Naive thymus-derived CD4-positive, alpha-beta T cell (primary cell): ENCODE data around the gene LIMS1. TPM values are rescaled to one million over a fixed set of nuclear protein-coding genes. Genes with fewer than 3 reads are reported as not detected.
"Not testable (repeated sequence)": the region's sequence is repeated elsewhere in the genome, so short reads cannot be mapped to it uniquely, and the experiment has no call there.

ENCODE experiments used
- ATAC-seq: fragments of 150-1000 bp; cut with Tn5 transposase; 2 replicates; pipeline ENCODE4 v1.10.0; 2021; ENCODE audit warnings: mild to moderate bottlenecking, moderate library complexity
- CTCF ChIA-PET: fragments of 350-600 bp; sonication (Branson Sonifier 250); formaldehyde crosslinking; loops from one replicate; lab custom pipeline; 2021; ENCODE audit warnings: antibody characterized with exemption; lab: Charles Lee
- POLR2A ChIA-PET: fragments of 350-600 bp; sonication (Branson Sonifier 250); formaldehyde crosslinking; loops from one replicate; lab custom pipeline; 2021; ENCODE audit warnings: antibody characterized with exemption, inconsistent platforms; lab: Charles Lee
- DNase-seq, 9 donors: peaks; one replicate each; pipeline versions ENCODE4 v3.0.0 to v3.0.0-alpha.2; 2020 to 2022; ENCODE audit warnings: mixed read lengths in 1 of 9
- H3K27ac ChIP-seq: one replicate; pipeline ENCODE4 v1.7.0; 2013; ENCODE audit warnings: mild to moderate bottlenecking, low read depth, low read length, moderate library complexity
- H3K27me3 ChIP-seq, 2 donors: one replicate each; pipeline ENCODE4 v1.7.0; 2013; ENCODE audit warnings: low read length in 2 of 2, mild to moderate bottlenecking in 2 of 2, moderate library complexity in 2 of 2; ENCODE audit not compliant: control insufficient read depth in 2 of 2, insufficient read depth in 2 of 2
- H3K36me3 ChIP-seq, 3 experiments: 1 replicate in 2 of 3; 2 replicates in 1 of 3; pipeline ENCODE4 v1.7.0; 2013; ENCODE audit warnings: low read length in 3 of 3, mild to moderate bottlenecking in 3 of 3, moderate library complexity in 1 of 3; ENCODE audit not compliant: insufficient read depth in 3 of 3, control insufficient read depth in 2 of 3
- H3K4me1 ChIP-seq, 2 donors: one replicate each; pipeline ENCODE4 v1.7.0; 2013; ENCODE audit warnings: low read length in 2 of 2, mild to moderate bottlenecking in 2 of 2, moderate library complexity in 1 of 2; ENCODE audit not compliant: control insufficient read depth in 2 of 2, insufficient read depth in 2 of 2
- H3K4me3 ChIP-seq: 2 replicates; pipeline ENCODE4 v1.7.0; 2013; ENCODE audit warnings: mild to moderate bottlenecking, low read length
- H3K9me3 ChIP-seq, 3 experiments: 1 replicate in 2 of 3; 2 replicates in 1 of 3; pipeline ENCODE4 v1.7.0; 2013; ENCODE audit warnings: low read length in 3 of 3; ENCODE audit not compliant: control insufficient read depth in 2 of 3
- H3K27ac Mint-ChIP-seq, 9 donors: one replicate each; pipeline ENCODE4 v1.8.0; 2020 to 2022; ENCODE audit warnings: mixed read lengths in 9 of 9, mild to moderate bottlenecking in 8 of 9, moderate library complexity in 5 of 9, inconsistent platforms in 2 of 9
- H3K27me3 Mint-ChIP-seq, 5 donors: one replicate each; pipeline ENCODE4 v1.8.0; 2021 to 2022; ENCODE audit warnings: mixed read lengths in 5 of 5, mild to moderate bottlenecking in 1 of 5
- H3K36me3 Mint-ChIP-seq, 5 donors: one replicate each; pipeline ENCODE4 v1.8.0; 2020 to 2022; ENCODE audit warnings: mixed read lengths in 5 of 5, mild to moderate bottlenecking in 3 of 5, inconsistent platforms in 1 of 5
- H3K4me1 Mint-ChIP-seq, 7 donors: one replicate each; pipeline ENCODE4 v1.8.0; 2020 to 2022; ENCODE audit warnings: mixed read lengths in 7 of 7, mild to moderate bottlenecking in 3 of 7, inconsistent platforms in 1 of 7
- H3K4me3 Mint-ChIP-seq, 10 donors: one replicate each; pipeline ENCODE4 v1.8.0; 2020 to 2022; ENCODE audit warnings: mild to moderate bottlenecking in 10 of 10, mixed read lengths in 10 of 10, moderate library complexity in 6 of 10, inconsistent platforms in 2 of 10
- H3K9me3 Mint-ChIP-seq, 11 donors: one replicate each; pipeline ENCODE4 v1.8.0; 2020 to 2022; ENCODE audit warnings: mixed read lengths in 11 of 11, mild to moderate bottlenecking in 4 of 11, inconsistent platforms in 1 of 11, moderate library complexity in 1 of 11
- intact Hi-C, 2 donors: fragments of 100-400 bp; cut with micrococcal nuclease; formaldehyde crosslinking; loops; one replicate each; pipeline ENCODE4 v1.15.1; 2023
- polyA plus RNA-seq, 2 donors: library from polyadenylated mRNA; unstranded; fragments of 300-500 nt; fragmentation: Illumina TruSeq; gene quantifications; one replicate each; pipeline ENCODE4 v1.2.3, GENCODE V29; 2021
- total RNA-seq, 6 experiments: library from RNA in 5 of 6; stranded (reverse) in 5 of 6; gene quantifications; 1 replicate in 5 of 6; 2 replicates in 1 of 6; pipeline ENCODE4 v1.2.3 and lab custom pipeline; 2021 to 2026

Gene LIMS1
- total and polyA plus RNA-seq, 7 experiments from 2014 or later, result 25.3 to 75.3 (median 53.5) TPM

DNA sequence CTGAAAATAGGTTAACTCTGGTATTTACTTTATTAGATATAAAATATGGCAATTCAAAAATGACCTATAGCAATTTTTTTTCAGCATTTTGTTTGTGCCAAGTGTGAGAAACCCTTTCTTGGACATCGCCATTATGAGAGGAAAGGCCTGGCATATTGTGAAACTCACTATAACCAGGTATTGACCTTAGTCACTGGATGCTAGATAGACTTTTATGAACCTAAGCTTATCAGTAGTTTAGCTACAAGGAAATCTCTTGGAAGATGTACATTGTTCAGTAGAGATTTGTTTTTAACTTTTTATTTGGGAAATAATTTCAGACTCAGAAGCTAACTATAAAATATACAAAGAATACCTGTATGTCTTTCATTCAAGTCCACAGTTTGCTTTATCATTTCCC, 142.3 kb downstream of the LIMS1 start:
- H3K9me3 Mint-ChIP-seq, H3K9me3 ChIP-seq, intact Hi-C loops, CTCF ChIA-PET, H3K4me1 ChIP-seq, H3K4me3 ChIP-seq, H3K4me3 Mint-ChIP-seq, DNase-seq, H3K27ac ChIP-seq, POLR2A ChIA-PET, H3K27me3 ChIP-seq, H3K27me3 Mint-ChIP-seq, H3K27ac Mint-ChIP-seq, ATAC-seq: not testable (repeated sequence)
- peaks cover 0 to 11% (median 0%) of the 10 kb centered on the region in 3 experiments for H3K36me3 ChIP-seq
- Mint-ChIP-seq H3K4me1 (peaks cover 0 to 23% (median 0%) of the 10 kb centered on the region in 7 donors), H3K36me3 (peaks cover 0 to 23% (median 8%) of the 10 kb centered on the region in 5 donors)

DNA sequence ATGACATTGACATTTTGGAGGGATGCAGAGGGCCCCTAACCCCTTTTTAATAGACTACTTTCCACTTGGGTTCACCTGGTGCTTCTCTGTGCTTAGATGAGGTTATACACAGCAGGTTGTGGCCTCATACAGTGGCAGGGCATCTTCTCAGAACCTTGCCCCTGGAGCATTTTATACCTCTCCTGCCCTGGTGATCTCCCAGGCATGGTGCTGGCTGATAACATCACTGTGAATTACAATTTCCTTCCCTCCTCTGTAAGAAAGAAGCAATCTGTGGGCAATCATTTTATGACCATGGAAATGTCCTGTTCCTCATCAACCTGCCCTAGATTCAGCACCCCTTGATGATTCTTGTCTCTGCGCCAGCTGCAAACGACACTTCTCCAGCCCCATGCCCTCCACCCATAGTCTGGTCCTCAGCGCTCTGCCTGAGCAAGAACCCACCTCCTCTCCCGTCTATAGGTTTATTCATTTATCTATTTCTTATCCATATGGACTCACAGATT, 143.0 kb downstream of the LIMS1 start:
- H3K27me3 Mint-ChIP-seq, H3K4me3 ChIP-seq, H3K9me3 ChIP-seq, H3K27ac Mint-ChIP-seq, ATAC-seq, H3K4me3 Mint-ChIP-seq, POLR2A ChIA-PET, H3K27me3 ChIP-seq, H3K9me3 Mint-ChIP-seq, H3K27ac ChIP-seq, H3K4me1 ChIP-seq, CTCF ChIA-PET, intact Hi-C loops, DNase-seq: not testable (repeated sequence)
- Mint-ChIP-seq H3K4me1 (peaks cover 0 to 23% (median 0%) of the 10 kb centered on the region in 7 donors), H3K36me3 (peaks cover 0 to 23% (median 8%) of the 10 kb centered on the region in 5 donors)
- H3K36me3 ChIP-seq, result peaks cover 0 to 11% (median 0%) of the 10 kb centered on the region in 3 experiments

DNA sequence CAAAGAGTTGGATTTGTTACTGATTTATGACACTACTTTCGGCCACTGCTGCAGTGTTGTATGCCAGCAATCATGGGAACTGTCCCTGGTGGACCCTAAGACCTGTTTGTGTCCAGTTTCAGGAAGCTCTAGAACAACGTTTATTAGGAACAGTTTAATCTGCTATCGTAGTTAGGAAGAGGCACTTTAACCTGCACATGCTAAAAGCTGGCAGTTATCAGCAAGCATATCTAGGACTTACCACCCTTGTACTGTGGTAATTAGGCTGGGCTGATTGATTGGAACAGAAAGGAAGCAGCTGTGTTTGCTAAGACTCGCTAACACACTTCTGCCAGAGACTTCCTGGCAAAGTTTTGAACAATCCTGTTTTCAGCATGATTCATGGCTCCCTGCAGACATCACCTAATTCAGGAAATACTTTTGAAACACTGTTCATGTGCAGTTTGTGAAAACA, 144.0 kb downstream of the LIMS1 start:
- CTCF ChIA-PET, H3K27me3 Mint-ChIP-seq, POLR2A ChIA-PET, H3K4me3 ChIP-seq, H3K9me3 Mint-ChIP-seq, H3K4me1 ChIP-seq, DNase-seq, H3K9me3 ChIP-seq, ATAC-seq, H3K36me3 ChIP-seq, intact Hi-C loops, H3K27me3 ChIP-seq, H3K27ac ChIP-seq: not testable (repeated sequence)
- peaks cover 0 to 23% (median 0%) of the 10 kb centered on the region in 7 donors for H3K4me1 Mint-ChIP-seq
- peak overlapping the region in 1 of 9 donors; percentile 15 for H3K27ac Mint-ChIP-seq
- H3K36me3 Mint-ChIP-seq, result peaks cover 0 to 20% (median 8%) of the 10 kb centered on the region in 5 donors
- peak overlapping the region in 1 of 10 donors; percentile 17 for H3K4me3 Mint-ChIP-seq

DNA sequence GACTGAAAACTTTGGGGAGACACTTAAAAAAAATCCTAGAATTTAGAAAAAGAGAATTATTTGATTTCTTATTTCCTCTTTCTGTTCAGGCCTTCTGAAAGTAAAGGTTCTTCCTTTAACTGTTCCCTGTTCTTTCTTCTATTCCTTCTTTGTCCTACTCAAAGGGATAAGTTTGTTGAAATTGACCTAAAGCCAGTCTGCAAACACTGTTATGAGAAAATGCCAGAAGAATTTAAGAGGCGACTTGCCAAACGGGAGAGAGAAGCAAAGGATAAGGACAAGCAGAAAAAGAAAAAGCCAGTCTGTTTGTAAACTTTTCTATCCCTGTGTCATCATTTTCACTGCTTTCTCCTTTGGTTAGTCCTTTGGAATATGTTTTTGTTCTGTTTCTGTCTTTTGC, 146.5 kb downstream of the LIMS1 start:
- H3K36me3 ChIP-seq, H3K4me1 ChIP-seq, DNase-seq, H3K9me3 Mint-ChIP-seq, H3K9me3 ChIP-seq, H3K27me3 Mint-ChIP-seq, H3K4me3 Mint-ChIP-seq, CTCF ChIA-PET, intact Hi-C loops, H3K27ac Mint-ChIP-seq, ATAC-seq, H3K27ac ChIP-seq, H3K27me3 ChIP-seq, POLR2A ChIA-PET, H3K4me3 ChIP-seq: not testable (repeated sequence)
- peaks cover 0 to 19% (median 8%) of the 10 kb centered on the region in 5 donors for H3K36me3 Mint-ChIP-seq
- H3K4me1 Mint-ChIP-seq, result peaks cover 0 to 19% (median 0%) of the 10 kb centered on the region in 7 donors

DNA sequence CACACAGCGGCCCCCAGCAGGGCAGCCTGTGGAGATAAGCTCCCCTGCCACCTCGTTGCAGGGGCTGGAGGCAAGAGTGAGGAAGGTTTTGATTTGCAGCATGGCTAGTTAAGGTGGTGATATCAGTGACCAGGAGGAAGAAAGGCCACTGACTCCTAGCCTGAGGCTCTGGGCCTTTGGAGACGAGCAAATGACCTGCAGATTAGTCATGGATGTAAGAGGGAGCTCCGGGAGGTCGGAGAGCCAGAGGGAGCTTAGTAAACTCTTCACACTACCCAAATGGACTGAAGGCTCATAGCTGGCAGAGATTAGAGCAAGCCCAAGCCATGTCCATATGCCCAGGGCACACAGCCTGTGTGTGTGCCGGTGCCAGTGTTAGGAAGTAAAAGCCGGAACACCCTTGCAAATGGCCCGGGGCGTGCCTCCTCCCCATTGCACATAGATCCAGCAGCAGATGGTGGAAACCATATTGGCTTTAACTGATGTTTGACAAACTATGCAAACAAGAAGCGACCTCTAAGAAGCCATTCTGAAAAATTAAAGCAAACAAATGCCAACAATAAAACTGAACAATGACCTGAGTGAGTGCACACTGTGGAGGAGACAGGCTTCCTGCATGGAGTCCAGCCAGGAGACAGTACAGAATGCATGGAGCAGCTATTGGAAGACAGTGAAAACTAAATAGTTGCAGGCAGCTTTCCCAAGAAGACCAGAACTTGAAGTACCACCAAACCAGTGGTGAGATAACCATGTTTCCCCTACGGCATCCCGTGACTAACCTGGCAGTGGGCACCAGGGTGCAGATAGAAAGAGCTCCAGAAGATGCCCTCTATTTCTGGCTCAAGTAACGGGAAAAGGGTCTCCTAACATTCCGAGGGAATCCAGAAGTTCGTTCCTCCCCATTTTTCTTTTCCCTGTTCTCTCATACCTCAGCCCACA, 154.8 kb downstream of the LIMS1 start:
- peak overlapping the region in 1 of 9 donors; percentile 49 for H3K27ac Mint-ChIP-seq
- POLR2A ChIA-PET, H3K27ac ChIP-seq, ATAC-seq, H3K27me3 ChIP-seq, H3K4me3 ChIP-seq, H3K4me1 Mint-ChIP-seq, CTCF ChIA-PET, DNase-seq, H3K4me1 ChIP-seq, H3K36me3 ChIP-seq, intact Hi-C loops, H3K4me3 Mint-ChIP-seq, H3K9me3 ChIP-seq, H3K27me3 Mint-ChIP-seq, H3K9me3 Mint-ChIP-seq, H3K36me3 Mint-ChIP-seq: not testable (repeated sequence)

DNA sequence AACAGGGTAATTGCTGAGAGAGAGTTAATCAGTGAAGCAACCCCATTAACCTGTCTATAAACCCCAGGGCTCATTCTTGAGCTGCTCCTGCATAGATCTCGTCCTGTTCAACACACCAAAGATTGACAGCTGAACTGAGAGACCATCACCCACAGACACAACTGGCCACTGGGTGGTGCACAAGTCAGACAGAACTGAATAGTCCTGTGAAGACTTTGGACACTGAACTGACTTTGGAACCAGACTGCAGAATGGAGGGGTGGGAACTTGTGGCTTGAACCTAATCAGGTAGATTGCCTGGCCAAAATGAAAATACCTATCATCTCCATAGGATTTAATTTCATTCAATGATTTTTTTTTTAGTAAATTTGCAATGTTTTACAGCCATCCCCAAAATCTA, 155.7 kb downstream of the LIMS1 start:
- H3K27me3 Mint-ChIP-seq, H3K4me3 Mint-ChIP-seq, H3K36me3 ChIP-seq, POLR2A ChIA-PET, H3K4me3 ChIP-seq, CTCF ChIA-PET, DNase-seq, intact Hi-C loops, H3K4me1 ChIP-seq, H3K9me3 ChIP-seq, H3K9me3 Mint-ChIP-seq, H3K27ac ChIP-seq, H3K27me3 ChIP-seq, H3K36me3 Mint-ChIP-seq, H3K4me1 Mint-ChIP-seq: not testable (repeated sequence)
- H3K27ac Mint-ChIP-seq, result peak overlapping the region in 1 of 9 donors; percentile 68
- peak; percentile 73 for ATAC-seq
